GM21723 (cell line): ENCODE data around the gene MYZAP.
"Not testable (repeated sequence)": the region's sequence is repeated elsewhere in the genome, so short reads cannot be mapped to it uniquely, and the experiment has no call there.

Experiments used
- ATAC-seq: cut with Tn5 transposase; IDR thresholded peaks from one replicate; pipeline ENCODE4 v1.9.1; 2021; ENCODE audit warnings: mild to moderate bottlenecking, moderate library complexity; ENCODE audit not compliant: unreplicated experiment

The MYZAP gene

DNA sequence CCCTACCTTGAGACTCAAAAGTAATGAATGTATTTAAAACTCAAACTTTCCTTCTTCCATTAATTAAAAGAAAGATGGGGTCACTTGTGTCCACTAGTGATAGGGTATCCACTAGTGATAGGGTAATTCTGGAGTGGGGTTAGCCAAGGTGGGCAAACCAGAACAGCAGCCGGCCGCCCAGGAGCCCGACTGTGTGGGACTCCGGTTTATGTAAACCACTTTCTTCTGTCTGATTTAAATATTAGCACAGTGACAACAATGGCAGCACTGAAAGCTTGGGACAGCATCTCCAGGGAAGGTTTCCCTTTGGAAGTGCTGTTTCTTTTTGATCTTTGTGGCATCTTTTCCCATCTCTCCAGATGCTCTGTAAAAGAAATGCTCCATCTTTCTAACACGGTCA, 722 bp downstream of the MYZAP start:
- no peak for ATAC-seq

DNA sequence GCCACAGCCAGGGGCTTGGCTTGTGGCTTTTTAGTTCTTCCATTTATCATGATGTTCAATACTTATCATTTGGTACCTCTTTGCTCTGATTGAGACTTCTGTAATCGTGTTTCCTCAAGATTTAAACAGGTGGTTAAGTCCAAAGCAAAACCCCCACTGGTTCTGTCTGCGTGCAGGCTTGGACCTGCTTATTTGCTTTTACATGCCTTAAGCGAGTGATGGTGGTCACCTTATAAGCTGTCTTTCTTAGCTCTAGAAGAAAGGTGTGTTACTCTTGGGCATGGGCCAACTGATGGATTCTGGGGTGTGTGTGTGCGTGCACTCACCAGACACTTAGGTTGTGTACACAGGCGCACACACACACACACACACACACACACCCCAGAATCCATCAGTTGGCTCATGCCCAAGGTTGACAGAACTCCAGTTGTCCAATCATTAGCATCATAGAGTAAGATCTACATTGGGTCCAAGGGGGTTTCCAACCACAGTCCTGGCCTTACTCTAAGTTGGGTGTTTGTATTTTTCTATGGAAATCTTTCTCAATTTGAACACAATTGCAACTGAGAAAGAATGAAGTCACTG, 1.2 kb downstream of the MYZAP start:
- no peak for ATAC-seq

DNA sequence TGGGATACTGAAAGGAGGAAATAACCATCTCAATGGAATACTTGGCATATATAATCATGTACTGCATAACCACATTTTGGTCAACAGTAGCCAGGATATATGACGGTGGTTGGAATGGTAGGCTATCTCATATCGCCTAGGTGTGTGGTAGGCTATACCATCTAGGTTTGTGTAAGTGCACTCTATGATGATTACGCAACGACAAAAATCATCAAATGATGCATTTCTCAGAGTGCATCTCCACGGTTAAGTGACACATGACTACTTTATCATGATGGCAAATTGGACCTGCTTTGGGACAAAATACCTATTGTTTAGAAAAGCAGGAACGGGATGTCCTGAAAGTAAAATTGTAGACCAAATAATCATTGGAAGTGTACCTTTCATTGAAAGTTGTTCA, 2.8 kb downstream of the MYZAP start:
- ATAC-seq = no peak

DNA sequence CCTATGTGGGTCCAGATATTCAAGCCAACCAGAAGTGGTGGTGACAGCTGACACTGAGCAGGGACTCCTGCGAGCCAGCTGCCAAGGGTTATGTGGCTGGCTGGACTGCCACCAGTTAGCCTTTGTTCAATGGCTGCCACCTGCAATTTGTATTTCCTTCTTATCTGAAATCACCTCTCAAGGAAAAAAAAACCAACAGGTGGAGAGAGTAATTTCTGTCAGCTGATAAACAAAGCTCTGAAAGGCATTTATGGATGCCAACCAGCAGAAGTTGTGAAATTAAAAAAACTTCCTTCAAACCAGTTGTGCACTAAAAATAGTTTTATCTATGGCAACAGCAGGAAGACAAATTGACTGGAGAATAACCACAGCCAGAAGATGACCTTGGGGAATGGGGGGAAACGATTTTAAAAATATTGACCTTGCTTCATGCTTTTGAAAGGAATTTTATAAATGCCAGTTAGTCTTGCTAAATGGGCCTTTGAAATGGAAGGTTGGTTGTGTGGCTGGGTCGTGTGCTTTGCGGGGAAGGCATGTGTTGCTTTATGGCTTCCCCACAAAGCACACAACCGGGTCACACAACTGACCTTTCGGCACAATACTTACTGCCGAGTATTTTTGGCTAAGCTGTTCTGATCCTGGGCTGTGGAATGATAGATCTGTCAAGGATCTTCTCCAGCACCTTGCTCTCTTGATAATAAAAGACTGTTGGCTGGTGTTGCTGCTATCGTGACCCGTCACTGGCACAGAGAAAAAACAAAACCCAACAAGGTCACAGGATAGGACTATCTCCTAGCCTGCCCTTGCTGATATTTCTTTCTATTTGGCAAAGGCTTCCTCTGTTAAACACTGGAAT, 3.5 kb downstream of the MYZAP start:
- no peak for ATAC-seq

DNA sequence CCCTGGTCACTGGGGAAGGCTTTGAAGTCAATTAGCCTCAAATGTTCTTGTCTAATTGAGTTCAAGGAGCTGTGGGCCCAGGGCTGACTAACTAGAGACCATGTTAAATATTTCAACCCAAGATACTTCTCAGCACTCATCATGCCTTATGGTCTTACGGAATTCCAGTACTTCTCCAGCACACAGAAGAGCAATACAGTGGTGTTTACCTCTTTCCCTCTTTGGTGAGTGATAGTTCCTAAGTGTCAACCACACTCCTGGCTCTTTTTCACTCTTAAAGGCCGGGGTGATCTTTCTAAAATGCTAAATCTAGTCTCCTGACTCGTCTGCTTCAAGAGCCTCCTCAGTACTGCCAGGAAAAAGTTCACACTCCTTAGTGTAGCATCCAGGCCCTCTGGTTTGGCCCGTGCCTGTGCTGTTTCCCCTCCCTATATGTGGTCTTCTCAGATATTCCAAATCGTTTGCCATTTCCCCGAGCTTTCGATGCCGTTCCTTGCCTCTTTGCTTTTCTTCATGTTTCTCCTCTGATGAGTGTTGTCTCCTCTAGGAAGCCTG, 4.7 kb downstream of the MYZAP start:
- no peak for ATAC-seq

DNA sequence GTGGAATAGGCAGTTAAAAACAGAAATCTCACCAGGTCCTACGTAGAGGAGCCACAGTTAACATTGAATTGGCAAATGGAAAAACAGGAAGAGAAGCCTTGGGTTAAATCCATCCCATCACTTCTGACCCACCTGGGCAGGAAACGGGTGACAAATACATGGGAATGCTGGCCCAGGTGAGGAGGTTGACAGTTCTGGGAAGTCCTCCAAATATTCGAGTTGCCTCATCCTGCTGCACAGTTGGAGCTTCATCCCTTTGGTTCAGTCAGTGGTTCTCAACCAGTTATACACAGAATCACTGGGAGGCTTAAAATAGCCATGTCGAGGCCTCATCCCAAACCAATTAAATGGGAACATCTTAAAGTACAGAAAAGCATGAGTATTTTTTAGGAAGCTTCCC, 5.3 kb downstream of the MYZAP start:
- ATAC-seq = no peak

DNA sequence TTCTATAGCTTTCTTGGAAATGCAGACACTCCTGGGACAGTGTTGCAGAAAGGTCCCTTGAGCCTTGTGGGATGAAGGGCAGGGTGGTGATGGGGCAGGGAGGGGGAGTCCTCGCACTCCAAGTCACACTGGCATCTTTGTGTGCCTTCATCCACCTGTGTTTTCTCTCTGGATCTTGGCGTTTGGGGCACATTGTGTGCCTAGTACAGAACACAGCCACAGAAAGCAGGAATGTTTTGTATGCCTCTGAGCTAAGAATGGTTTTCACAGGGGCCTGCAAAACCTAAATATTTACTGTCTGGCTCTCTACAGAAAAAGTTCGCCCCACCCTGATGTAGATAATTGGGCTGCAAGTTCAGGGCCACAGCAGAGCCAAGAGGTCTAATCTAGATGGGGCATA, 5.7 kb downstream of the MYZAP start:
- no peak for ATAC-seq

DNA sequence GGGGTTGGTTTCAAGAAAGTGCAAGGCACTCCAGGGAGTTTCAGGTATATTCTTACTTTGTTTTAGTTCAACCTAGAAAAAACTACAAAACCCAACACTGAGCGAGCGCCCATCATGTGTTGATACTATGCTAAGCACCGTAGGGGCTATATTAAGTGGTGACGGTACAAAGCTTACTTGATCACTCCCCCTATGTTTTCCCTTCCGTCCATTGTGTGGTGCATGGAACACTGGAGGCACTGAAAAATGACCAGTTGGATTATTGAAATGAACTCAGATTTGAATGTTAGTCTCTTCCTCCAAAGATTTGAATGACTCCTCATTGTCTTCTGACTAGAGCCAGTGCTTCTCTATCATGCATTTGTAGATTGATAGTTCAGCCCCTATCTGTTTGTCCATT, 6.6 kb downstream of the MYZAP start:
- ATAC-seq = no peak

DNA sequence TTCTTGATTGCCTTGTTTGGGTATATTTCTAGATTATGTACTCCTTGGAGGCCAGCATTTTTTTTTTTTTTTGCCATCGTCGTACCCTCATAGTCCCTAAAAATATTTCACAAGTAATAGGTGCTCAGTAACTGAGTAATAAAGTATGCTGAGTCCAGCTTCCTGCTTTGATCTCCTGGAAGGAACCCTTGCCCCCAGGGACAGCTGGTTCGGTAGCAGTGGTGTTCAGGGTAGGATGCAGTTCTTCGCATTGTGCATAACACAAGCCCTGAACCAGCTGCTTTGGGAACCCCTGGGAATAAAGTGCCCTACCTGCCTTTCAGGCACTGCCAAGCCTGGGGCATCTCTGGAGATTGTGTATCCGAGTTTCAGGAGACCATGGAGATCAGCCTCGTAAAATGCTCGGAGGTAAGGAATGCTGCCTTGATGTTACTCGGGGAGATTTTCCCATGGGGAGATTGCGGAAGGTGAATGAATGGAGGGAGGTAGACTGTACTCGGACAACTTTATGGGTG, 7.6 kb downstream of the MYZAP start:
- ATAC-seq = no peak

DNA sequence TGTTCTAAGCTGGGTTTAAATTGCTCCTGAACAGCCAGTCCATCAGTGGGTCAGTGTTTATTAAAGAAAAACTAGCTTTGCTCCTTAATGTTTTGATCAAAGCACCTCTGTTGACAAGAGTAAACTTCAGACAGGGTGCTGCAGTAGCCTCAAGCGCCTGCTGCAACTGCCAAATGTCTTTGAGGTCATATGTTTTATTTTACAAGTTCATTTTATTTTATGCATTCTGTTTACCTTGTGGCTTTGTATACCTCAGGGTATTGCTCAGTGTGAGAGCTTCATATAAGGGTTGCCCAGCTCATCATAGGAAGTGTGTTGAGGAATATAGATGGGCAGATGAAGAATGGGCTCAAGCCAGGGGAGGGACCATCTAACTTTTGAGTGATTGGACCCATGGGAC, 8.5 kb downstream of the MYZAP start:
- ATAC-seq = no peak

DNA sequence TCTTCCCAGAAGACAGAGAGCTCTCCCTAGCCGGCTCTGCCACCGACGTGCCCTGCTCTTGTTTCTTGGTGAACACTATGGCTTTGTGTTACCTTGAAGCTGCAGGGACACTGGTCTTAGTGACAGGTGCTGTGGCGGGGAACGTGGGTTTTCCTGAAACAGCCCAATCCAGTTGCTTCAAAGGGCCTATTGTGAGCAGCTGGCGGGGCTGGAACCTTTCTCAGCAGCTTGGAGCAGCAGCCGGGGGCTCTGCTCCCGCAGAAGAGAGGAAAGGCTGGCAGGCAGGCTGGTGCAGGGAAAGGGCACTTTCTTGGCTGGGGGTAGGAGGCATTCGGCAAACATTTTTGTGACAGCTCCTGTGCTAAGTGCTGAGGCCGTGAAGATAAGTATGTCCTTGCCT, 12.8 kb downstream of the MYZAP start:
- ATAC-seq = no peak

DNA sequence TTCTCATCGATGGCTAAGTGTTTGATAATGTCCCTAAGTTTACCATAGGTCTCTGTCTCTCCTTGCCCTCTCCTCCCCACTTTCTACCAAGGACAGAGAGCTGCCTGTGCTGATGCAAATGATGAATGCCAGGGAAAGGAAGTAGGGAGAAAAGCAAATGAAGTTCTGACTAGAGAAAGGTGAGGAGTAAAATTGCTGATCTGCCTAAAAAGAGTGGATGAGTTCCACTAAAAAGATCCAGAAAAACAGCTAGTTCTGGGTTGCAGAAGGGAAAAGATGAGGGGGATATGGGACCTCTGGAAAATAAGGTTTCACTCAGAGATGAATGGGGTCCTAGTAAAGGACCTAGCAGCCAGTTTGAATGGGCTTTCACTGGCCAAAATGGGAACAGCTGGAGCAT, 13.8 kb downstream of the MYZAP start:
- no peak for ATAC-seq

DNA sequence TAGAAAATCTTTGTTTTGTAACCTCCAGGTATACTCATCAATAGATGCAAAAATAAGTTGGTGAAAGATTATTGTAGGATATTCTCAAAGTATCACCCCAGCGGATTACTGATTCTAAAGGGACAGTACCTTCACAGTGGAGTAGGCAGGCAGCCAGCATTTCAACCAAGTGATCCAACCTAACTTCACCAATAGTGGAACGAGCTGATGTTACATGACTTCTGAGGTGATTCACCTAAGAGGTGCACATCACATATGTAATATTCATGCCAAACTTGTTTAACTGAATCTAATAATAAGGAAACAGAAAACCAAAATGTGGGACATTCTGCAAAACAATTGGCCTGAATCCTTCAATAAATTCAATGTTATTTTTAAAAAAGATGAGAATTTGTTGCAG, 14.3 kb downstream of the MYZAP start:
- ATAC-seq = no peak

DNA sequence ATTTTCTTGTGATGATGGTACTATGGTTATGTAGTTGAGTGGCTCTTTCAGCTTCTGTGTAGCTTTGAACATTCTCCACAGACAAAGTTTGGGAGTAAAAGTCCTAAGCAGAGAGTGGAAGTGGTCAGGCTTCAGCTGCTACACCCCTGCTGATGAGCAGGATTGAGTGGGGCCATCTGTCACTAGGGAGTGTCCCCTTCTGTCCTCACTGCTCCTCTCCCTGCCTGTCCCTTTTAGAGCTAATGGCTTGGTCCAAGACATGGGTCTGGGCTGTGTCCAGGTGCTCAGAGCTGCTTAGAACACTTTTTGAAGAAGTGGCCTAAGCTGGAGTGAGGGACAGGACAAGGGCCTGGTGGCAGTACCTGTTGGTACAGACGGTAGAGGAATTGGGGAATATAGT, 15.1 kb downstream of the MYZAP start:
- ATAC-seq = no peak

DNA sequence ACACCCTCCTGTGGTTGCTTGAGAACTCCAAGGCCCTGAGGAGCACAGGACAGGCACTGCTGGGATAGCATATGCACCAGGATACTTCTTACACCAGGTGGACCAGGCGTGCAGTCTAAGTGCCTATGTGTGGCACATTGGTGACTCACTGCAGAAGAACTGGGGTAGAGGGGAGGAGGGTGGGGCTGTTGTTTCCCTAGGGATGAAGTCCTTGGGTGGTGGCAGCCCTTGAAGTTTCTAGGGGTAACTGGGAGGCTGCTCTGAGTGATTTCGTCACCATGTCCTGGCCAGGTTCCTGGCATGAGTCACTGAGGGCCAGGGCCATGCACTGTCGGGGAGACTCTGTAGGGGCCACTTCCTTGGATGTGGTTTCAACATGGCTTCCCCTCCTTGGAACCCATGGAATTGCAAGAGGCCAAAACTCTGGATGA, 15.9 kb downstream of the MYZAP start:
- ATAC-seq = no peak

DNA sequence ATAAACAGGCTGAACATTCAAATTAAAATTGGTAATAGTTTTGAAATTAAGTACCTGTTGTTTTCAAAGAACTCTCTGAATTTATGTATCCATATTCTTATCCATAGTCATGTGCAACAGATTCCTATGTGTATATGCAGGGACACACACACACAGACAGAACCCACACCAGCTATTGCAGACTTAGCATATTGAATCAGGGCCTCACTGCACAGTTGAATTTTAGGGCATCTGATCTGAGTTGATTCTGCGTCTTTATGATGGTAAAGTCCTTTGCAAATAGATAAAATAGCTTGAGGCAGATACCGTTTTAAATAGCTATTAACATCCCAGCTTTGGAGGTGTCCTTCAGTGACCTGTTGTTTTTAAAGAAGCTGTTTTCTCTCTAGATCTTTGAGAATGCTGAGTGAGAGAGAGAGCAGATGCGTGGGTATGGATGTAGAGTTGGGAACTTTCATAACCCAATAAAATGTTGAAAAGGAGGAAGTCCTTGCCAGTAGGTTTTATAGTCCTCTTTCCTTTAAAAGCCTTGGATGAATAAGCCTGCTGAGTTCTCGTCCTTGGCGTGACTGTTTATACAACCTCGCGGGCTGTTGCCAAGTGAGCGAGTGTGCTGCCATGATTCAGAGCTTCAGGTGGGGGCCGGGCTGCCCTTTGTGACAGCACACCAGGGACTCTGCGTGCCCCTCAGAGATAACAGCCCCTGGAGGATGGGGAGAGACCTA, 18.3 kb downstream of the MYZAP start:
- no peak for ATAC-seq

DNA sequence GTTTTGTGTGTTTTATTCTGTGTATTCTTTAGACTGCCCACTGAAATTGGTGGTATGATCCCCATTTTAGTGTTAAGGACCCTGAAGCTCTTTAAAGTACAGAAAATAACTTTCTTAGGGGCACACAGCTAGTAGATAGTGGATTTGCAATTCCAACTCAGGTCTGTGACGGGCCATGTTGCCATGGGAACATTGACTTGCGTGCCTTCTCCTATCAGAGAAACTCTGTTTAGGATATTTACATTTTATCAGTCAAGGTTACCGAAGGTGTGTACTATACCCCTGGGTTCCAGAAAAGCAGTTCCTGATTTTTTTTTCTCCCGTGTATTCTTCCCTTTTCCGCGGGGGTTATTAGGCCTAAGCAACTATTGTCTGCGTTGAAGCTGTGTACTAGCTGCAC, 19.4 kb downstream of the MYZAP start:
- ATAC-seq = no peak

DNA sequence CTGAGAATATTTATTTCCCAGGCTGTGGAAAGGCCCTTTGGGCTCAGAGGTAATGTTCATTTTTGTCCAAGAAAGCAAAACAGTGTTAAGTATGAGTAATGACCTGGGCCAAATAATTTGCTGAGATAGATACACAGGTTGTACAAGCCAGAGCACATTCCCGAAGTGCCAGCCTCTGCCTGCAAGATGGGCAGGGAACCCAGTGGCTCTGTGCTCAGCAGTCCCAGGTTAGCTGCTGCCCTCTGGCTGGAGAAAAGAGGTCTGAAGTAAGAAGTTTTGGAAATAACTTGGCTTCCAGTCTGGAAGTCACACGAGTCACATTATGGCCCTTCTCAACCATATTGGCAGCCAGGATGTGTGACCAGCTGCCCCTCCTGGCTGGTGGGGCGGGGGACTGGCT, 20.2 kb downstream of the MYZAP start:
- no peak for ATAC-seq

DNA sequence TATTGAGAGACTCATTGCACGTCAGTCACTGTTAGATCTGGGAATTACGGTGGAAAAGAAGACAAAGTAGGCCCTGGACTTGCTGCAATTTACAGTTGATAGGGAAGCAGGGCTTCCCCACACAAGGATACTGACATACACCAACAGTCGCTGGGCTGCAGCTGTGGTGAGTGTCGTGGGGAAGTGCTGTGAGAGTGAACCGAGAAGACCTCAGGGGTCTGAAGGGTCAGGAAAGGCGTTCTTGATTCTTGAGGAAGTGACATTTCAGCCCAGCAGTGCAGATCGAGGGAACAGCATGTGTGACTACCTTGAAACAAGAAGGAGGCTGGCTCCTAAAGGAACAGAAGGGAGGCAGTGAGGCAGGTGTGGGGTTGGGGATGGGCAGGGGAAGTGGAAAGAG, 22.5 kb downstream of the MYZAP start:
- no peak for ATAC-seq

DNA sequence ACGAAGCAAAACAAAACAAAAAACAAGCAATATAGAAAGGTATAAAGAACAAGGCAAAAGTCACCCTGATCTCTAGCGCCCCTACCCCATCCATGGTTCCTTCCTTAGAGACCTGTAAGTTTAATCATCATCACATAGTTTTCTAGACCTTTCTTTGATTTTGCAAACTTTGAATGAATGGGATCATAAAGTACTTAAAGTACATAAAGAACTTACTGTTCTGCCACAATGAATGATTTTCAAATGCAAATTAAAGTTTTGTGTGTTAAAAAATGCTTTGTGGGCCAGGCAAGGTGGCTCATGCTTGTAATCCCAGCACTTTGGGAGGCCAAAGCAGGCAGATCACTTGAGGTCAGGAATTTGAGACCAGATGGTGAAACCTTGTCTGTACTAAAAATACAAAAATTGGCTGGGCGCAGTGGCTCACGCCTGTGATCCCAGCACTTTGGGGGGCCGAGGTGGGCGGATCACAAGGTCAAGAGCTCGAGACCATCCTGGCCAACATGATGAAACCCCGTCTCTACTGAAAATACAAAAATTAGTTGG, 24.3 kb downstream of the MYZAP start:
- ATAC-seq = not testable (repeated sequence)

DNA sequence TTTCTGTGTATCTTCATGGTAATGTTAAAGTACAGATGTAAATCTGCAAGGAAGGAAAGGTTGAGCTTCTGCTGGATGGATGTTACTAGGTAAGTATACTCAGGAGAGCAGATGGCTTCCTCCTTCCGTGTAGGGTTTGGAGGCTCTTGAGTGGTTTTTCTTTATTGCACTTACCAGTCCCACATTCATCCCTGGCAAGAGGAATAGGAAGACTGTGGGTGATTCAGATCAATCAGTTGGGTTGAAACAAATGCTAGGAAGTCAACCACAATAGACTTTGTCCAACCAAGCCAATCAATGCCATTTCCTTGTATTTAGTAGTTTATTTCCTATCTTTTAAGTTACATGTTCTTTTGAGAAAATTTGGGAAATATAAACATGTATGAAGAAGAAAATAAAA, 26.6 kb downstream of the MYZAP start:
- ATAC-seq = no peak
